Measurements from ENCODE around the gene RPN1.
A peak's percentile ranks its signal among the peaks of the same experiment; 100 is the strongest.

The RPN1 gene

GRCh38 chr3:128576290-128576689 lies 74.3 kb downstream of the RPN1 start:
- DNase-seq, result no peak

- DNase-seq, result no peak
Measured at GRCh38 chr3:128575777-128576176, 74.8 kb downstream of the RPN1 start.

- DNase-seq, result peak; percentile 68
Measured at GRCh38 chr3:128573707-128574162, 76.9 kb downstream of the RPN1 start.

- DNase-seq, result no peak
Measured at GRCh38 chr3:128573160-128573559, 77.5 kb downstream of the RPN1 start.

GRCh38 chr3:128572644-128573105 lies 77.9 kb downstream of the RPN1 start:
- DNase-seq, result peak; percentile 59

GRCh38 chr3:128572013-128572412 lies 78.6 kb downstream of the RPN1 start:
- DNase-seq, result no peak

Data from hematopoietic multipotent progenitor cell treated with erythropoietin and hydrocortisone succinate and interleukin-3 and kit ligand, for 4 days (in vitro differentiated cells).